Gastrocnemius medialis (tissue), 4 donors: ENCODE data around the gene SFI1.
"Not testable (repeated sequence)": the region's sequence is repeated elsewhere in the genome, so short reads cannot be mapped to it uniquely, and the experiment has no call there.

ENCODE experiments used
- CTCF ChIP-seq, 5 experiments: fragments of 450-650 bp in 3 of 5; fragments of 200-600 bp in 2 of 5; sonication (generic) in 2 of 5; IDR thresholded peaks in 4 of 5; conservative IDR thresholded peaks in 1 of 5; 1 replicate in 4 of 5; 2 replicates in 1 of 5; pipeline ENCODE4 v1.5.1; 2016 to 2019; ENCODE audit warnings: antibody characterized with exemption in 5 of 5, mild to moderate bottlenecking in 3 of 5, moderate library complexity in 3 of 5
- POLR2A ChIP-seq, 2 donors: fragments of 450-650 bp; IDR thresholded peaks; one replicate each; pipeline ENCODE4 v1.6.1; 2017; ENCODE audit warnings: antibody characterized with exemption in 2 of 2, mild to moderate bottlenecking in 2 of 2, moderate library complexity in 2 of 2

DNA sequence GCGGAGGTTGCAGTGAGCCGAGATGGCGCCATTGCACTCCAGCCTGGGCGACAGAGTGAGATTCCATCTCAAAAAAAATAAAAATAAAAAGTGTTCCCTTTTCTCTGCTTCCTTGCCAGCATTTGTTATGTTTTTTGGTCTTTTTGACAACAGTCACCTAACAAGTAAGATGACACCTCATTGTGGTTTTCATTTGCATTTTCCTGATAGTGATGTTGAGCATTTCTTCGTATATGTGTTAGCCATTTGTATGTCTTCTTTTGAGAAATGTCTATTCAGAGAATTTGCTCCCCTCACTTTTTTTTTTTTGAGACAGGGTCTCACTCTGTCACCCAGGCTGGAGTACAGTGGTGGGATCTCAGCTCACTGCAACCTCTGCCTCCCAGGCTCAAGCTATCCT lies 27.8 kb downstream of the SFI1 start:
- not testable (repeated sequence) for TF ChIP-seq CTCF (IDR thresholded peaks at IDR 0.05 in 4 of 5, conservative IDR thresholded peaks at IDR 0.05 in 1 of 5); POLR2A (IDR thresholded peaks at IDR 0.05)
